GM20000 (cell line): ENCODE measurements around the gene TMEM127.
"Not testable (repeated sequence)": the region's sequence is repeated elsewhere in the genome, so short reads cannot be mapped to it uniquely, and the experiment has no call there.

Experiments
- DNase-seq: peaks from one replicate; pipeline ENCODE4 v3.0.0; 2012; ENCODE audit warnings: low spot score
- CTCF ChIP-seq: IDR thresholded peaks from 2 replicates; pipeline ENCODE4 v1.5.1; 2012; ENCODE audit warnings: mild to moderate bottlenecking, control low read depth; ENCODE audit errors: extremely low read depth, missing control alignments

The TMEM127 gene

DNA sequence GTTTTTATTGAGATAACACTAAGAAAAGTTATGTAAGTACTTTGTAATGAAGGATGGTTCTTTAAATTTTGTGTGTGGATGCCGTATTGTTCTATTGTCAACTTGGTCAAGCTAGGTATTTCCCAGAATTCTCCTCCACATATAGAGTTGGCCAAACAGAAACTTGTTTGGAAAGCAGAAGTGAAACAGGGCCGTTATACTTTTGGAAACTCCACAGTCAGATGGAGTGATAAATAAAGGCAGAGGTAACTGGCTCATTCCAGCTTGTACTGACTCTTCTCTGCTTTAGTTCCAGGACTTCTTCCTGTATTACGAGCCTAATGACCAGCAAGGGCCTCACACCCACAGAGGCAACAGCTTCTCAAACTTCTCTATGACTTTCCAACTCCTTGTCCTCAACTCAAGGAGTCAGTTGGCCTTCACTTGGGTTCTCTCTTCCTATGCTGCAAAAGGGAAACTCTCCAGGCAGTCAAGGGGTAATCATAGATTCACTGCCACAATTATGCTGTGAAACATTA lies 40.7 kb downstream of the TMEM127 start:
- DNase-seq = peak; percentile 54
- no peak for TF ChIP-seq CTCF

DNA sequence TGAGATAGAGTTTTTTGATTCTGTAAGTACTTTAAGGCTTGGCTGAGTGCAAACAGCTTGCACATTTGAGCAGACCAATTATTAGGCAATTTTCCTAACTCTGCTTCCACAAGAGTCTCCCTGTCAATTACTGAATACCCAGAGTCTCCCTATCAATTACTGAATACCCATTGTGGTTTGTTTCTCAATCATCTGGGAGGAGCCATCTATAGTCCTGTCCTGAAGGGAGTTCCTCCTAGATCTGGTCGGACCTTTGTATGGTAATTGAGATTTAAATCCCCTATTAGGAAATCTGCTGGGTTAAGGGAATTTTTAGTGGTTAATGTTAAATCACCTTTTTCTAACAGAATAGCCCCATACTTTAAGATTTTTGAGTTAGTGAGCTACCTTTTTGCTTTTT lies 44.7 kb downstream of the TMEM127 start:
- not testable (repeated sequence) for DNase-seq

DNA sequence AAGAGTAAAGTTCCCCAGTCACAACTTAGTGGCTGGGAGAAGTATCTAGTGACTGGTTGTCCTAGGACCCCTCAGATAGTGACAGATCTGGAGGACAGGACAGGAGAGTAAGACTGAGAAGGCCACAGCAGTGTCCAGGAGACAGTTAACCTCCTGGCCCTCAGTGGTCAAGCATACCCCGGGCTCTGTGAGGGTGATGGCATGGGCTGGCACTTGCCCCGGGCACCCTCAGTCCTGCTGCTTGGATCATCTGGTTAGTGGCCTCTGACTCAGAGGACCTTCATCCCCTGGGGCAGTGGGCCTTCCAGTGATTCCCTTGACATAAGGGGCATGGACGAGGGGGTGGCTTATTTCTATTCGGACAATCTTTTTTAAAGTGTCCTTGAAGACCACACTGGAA lies 45.8 kb downstream of the TMEM127 start:
- DNase-seq = not testable (repeated sequence)

GRCh38 chr2:96218508-96219131 lies 47.2 kb downstream of the TMEM127 start:
- no peak for TF ChIP-seq CTCF
- no peak for DNase-seq

GRCh38 chr2:96214554-96214953 lies 51.2 kb downstream of the TMEM127 start:
- no peak for TF ChIP-seq CTCF
- DNase-seq = no peak

DNA sequence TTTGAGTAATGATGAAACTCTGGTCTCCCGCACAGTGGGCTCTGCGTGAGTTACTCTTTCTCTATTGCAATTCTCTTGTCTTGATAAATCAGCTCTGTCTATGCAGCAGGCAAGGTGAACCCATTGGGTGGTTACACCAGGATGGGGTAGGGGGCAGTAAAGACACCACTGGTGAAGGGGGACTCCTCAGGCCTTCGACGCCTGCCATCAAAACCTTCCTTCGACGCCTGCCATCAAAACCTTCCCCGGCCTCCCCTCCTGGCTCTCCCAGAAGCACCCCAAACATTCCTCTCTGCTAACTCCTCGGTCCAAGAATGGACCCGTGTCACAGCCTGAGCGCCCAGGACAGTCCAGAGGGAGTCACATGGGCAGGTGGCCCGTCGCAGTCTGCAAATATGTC lies 52.4 kb downstream of the TMEM127 start:
- DNase-seq = no peak
- TF ChIP-seq CTCF = no peak

DNA sequence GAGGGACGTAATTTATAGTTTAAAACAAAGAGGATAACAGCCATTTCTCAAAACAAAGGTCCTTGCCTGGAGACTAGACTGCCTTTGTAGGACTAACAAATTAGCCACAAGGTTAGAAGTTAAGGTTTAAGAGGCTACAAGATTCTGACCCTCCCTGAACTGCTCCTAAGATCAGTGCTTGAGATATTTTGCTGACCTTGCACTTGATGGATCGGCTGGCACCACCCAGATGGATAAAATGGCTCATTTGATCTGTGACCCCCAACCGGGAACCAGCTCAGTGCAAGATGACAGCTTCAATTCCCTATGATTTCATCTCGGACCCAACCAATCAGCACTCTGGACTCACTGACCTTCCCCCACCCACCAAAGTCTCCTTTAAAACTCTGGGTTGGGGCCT lies 53.5 kb downstream of the TMEM127 start:
- no peak for DNase-seq
- no peak for TF ChIP-seq CTCF

DNA sequence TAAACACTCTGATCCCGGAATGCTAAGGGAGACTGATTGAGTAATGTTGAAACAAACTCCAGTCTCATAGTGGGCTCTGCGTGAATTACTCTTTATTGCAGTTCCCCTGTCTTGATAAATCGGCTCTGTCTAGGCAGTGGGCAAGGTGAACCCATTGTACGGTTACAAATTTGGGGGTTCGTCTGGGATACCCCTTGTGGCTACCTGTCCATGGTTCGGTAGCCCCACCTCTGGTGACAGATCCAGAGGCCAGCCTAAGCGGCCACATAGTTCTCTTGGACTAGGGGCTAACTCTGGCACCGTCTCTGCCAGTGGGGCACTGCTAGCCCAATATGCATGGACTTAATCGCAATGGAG lies 56.1 kb downstream of the TMEM127 start:
- DNase-seq = no peak

More for the DNA sequence above, 56.1 kb downstream of the TMEM127 start:
- TF ChIP-seq CTCF = no peak
